ENCODE data around the gene LYPD6B. TPM values are rescaled to one million over a fixed set of nuclear protein-coding genes. Genes with fewer than 3 reads are reported as not detected.
A peak's percentile ranks its signal among the peaks of the same experiment; 100 is the strongest.

LYPD6B gene
- total and polyA plus RNA-seq, 10 donors = 0.46 to 3.5 (median 1.9) TPM

DNA sequence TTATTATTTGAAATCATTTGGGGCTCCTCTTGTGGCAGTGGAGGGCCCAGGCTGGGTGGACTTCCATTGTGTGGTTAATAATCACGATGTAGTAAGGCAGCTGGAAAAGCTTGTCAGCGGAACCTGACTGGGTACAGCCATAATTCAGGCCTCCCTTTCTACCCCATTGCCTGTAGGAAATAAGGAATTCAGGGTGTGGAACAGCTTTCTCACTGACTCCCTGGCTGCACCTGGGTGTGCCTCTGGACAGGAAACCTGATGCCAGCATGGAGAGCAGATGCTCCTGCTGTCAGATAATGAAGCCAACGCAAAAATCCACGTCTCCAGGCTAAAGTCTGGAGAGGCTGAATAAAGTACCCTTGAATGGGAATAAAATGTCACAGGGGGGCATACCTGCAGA, 44.2 kb downstream of the LYPD6B start:
- no peak overlapping the region for H3K4me3 ChIP-seq
- H3K36me3 ChIP-seq = no peaks in the 10 kb centered on the region
- TF ChIP-seq, protein P1, sequence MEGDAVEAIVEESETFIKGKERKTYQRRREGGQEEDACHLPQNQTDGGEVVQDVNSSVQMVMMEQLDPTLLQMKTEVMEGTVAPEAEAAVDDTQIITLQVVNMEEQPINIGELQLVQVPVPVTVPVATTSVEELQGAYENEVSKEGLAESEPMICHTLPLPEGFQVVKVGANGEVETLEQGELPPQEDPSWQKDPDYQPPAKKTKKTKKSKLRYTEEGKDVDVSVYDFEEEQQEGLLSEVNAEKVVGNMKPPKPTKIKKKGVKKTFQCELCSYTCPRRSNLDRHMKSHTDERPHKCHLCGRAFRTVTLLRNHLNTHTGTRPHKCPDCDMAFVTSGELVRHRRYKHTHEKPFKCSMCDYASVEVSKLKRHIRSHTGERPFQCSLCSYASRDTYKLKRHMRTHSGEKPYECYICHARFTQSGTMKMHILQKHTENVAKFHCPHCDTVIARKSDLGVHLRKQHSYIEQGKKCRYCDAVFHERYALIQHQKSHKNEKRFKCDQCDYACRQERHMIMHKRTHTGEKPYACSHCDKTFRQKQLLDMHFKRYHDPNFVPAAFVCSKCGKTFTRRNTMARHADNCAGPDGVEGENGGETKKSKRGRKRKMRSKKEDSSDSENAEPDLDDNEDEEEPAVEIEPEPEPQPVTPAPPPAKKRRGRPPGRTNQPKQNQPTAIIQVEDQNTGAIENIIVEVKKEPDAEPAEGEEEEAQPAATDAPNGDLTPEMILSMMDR (IDR thresholded peaks at IDR 0.05 in 8 of 11, conservative IDR thresholded peaks at IDR 0.05 in 3 of 11) = no peak
- TF ChIP-seq POLR2AphosphoS5 (IDR thresholded peaks at IDR 0.05) (no peak), POLR2A (IDR thresholded peaks at IDR 0.05) (no peak)
- H3K9me3 ChIP-seq = no peaks in the 10 kb centered on the region
- 73 to 88% (median 83%) methylated on average over 4 of the region's 4 CpGs for WGBS, 5 donors
- H3K27ac ChIP-seq = no peak overlapping the region
- peaks cover 0 to 3% (median 0%) of the 10 kb centered on the region in 7 donors for H3K27me3 ChIP-seq (replicated peaks in 1 of 7)
- no peak for DNase-seq
- intact Hi-C loops (cut with DNase I; ENCODE audit: low total_unique reads) = no loop called here
- H3K4me1 ChIP-seq = peaks cover 0 to 36% (median 3%) of the 10 kb centered on the region in 6 donors

DNA sequence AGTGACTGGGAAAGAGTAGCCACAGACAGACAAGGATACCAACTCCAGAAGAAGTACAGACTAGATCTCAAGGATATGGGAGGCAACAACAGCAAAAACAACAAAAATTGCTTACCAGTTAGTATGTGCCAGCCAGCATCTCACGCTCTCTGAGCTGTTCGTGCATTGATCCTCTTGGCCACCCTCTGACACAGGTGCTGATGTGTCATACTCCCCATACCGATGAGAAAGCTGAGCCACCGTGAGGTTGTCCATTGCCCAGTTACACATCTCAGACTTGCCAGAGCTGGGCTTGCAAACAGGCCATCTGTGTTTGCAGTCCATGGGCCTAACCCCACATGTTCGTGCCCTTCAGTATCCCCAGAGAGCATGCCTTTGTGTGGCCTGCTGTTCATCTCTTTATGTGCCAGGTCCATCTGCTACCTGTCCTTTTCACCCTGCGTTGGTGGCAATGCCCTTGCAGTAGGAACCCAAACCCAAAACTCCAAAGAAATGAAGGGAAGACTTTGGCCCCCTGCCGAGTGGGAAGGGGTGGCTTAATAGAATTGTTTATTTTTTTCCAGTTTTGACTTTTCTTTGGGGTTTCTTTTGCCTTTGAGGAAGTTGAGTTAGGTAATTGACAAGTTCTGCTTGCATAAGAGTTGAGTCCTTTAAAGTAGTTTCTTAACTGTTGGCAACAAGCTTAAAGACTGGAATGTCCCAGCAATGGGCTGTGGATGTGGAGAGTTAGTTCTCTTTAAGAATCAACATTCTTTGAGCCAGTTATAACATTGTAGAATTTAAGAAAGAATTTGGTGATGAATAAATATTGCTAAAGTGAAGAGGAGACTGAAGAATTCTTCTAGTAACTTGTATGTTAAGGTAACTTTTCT, 46.7 kb downstream of the LYPD6B start:
- H3K9me3 ChIP-seq = no peaks in the 10 kb centered on the region
- peaks cover 0 to 3% (median 0%) of the 10 kb centered on the region in 7 donors for H3K27me3 ChIP-seq (replicated peaks in 1 of 7)
- intact Hi-C loops (cut with DNase I; ENCODE audit: low total_unique reads) = no loop called here
- 69 to 88% (median 75%) methylated on average over 7 of the region's 7 CpGs for WGBS, 5 donors
- peaks cover 0 to 36% (median 3%) of the 10 kb centered on the region in 6 donors for H3K4me1 ChIP-seq
- H3K4me3 ChIP-seq = no peak overlapping the region
- TF ChIP-seq POLR2A (IDR thresholded peaks at IDR 0.05) (no peak), POLR2AphosphoS5 (IDR thresholded peaks at IDR 0.05) (no peak)
- TF ChIP-seq, protein P1 (IDR thresholded peaks at IDR 0.05 in 8 of 11, conservative IDR thresholded peaks at IDR 0.05 in 3 of 11) = no peak
- H3K36me3 ChIP-seq = no peaks in the 10 kb centered on the region
- no peak for DNase-seq
- peak overlapping the region in 3 of 8 donors; percentile 25 to 45 (median 31) for H3K27ac ChIP-seq

DNA sequence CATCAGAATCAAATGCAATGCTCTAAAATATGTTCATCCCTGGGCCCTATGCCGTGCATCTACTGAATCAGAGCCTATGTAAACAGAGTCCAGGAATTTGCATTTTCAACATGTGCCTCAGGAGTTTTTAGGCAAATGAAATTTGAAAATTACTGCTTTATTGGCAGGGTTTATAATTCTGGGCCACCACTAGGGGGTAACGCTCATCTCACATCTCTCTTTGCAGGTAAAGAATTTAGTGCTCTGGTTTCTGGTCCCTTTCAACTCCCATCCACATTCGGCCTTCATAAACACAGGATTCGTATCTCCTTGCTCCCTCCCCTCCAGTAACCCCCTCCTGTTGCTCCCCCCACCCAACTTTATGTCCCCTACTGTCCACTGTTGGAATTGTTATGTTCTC, 49.3 kb downstream of the LYPD6B start:
- WGBS, 5 donors = 82 to 94% (median 83%) methylated on average over 4 of the region's 4 CpGs
- intact Hi-C loops (cut with DNase I; ENCODE audit: low total_unique reads) = no loop called here
- no peak overlapping the region for H3K27ac ChIP-seq
- peaks cover 0 to 30% (median 0%) of the 10 kb centered on the region in 6 donors for H3K4me1 ChIP-seq
- H3K9me3 ChIP-seq = no peaks in the 10 kb centered on the region
- peaks cover 0 to 3% (median 0%) of the 10 kb centered on the region in 7 donors for H3K27me3 ChIP-seq (replicated peaks in 1 of 7)
- no peak for TF ChIP-seq POLR2AphosphoS5 (IDR thresholded peaks at IDR 0.05)
- TF ChIP-seq POLR2A (IDR thresholded peaks at IDR 0.05) = no peak
- TF ChIP-seq, protein P1 (IDR thresholded peaks at IDR 0.05 in 8 of 11, conservative IDR thresholded peaks at IDR 0.05 in 3 of 11) = peak in 2 of 11 experiments; percentile 10 to 13
- no peaks in the 10 kb centered on the region for H3K36me3 ChIP-seq
- no peak overlapping the region for H3K4me3 ChIP-seq
- DNase-seq = no peak

DNA sequence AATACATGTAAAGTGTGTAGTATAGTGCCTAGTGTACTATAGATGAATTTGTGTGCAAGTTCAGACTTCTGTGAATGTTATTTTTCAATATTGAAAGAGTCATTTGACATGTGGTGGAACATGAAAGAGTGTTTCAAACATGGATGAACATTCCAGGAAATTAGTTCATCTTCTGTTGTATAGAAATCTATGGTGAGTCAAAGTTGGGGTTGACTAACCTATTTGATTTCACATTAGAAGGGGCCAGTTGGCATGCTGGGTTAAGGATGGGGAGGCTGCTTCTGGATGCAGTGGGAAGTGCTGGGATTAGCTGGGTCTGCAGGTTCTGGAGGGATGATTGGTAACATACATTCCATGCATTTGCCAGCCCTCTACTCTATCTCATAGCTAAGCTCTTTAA, 50.6 kb downstream of the LYPD6B start:
- no peak overlapping the region for H3K4me3 ChIP-seq
- peaks cover 0 to 3% (median 0%) of the 10 kb centered on the region in 7 donors for H3K27me3 ChIP-seq (replicated peaks in 1 of 7)
- peaks cover 0 to 24% (median 0%) of the 10 kb centered on the region in 6 donors for H3K4me1 ChIP-seq
- no peaks in the 10 kb centered on the region for H3K9me3 ChIP-seq
- no peak for DNase-seq
- intact Hi-C loops (cut with DNase I; ENCODE audit: low total_unique reads) = no loop called here
- no peak overlapping the region for H3K27ac ChIP-seq
- no peaks in the 10 kb centered on the region for H3K36me3 ChIP-seq
- TF ChIP-seq POLR2A (IDR thresholded peaks at IDR 0.05) (no peak), POLR2AphosphoS5 (IDR thresholded peaks at IDR 0.05) (no peak)
- TF ChIP-seq, protein P1 (IDR thresholded peaks at IDR 0.05 in 8 of 11, conservative IDR thresholded peaks at IDR 0.05 in 3 of 11) = no peak

Measured in spleen (tissue), 11 donors.